HepG2 (cell line): Measurements from ENCODE around the gene PFKP. TPM values are rescaled to one million over a fixed set of nuclear protein-coding genes. Genes with fewer than 3 reads are reported as not detected.

Experiments used
- ATAC-seq: fragments of 200-7000 bp; cut with Tn5 transposase; 3 replicates; pipeline ENCODE4 v1.9.1; 2020; ENCODE audit warnings: mild to moderate bottlenecking, moderate library complexity
- BruUV-seq: library from RNA; stranded (reverse); fragments of 400-500 nt; replicated peaks from 2 replicates; lab custom pipeline; 2021; lab: Mats Ljungman, UMichigan
- CTCF ChIA-PET: fragments of 300-600 bp; formaldehyde crosslinking; extraction: SDS; loops from one replicate; lab custom pipeline; 2021; ENCODE audit warnings: low total read pairs, inconsistent platforms, low intra/inter-chr PET ratio; lab: Yijun Ruan, JAX
- POLR2A ChIA-PET: fragments of 350-600 bp; sonication (Branson Sonifier 250); formaldehyde crosslinking; loops from one replicate; lab custom pipeline; 2020; ENCODE audit warnings: antibody characterized with exemption, inconsistent platforms; lab: Yijun Ruan, JAX
- DNase-seq: peaks from one replicate; pipeline ENCODE4 v3.0.0-alpha.2; 2015; ENCODE audit warnings: low spot score
- FAIRE-seq: peaks from 3 replicates; lab custom pipeline; 2011; peaks lifted over from hg19 to GRCh38; lab: Jason Lieb, UNC
- H2AFZ ChIP-seq: one replicate; pipeline ENCODE4 v1.6.1; 2011; ENCODE audit warnings: low read length, inconsistent platforms
- H3K27ac ChIP-seq: fragments of 300-600 bp; 3 replicates; pipeline ENCODE4 v1.8.0; 2011; ENCODE audit warnings: mixed run types, mild to moderate bottlenecking, mixed read lengths, low read length, inconsistent platforms; ENCODE audit not compliant: insufficient read depth; ENCODE audit errors: extremely low read length
- H3K27me3 ChIP-seq, 2 experiments: fragments of 200-600 bp in 1 of 2; 2 replicates in 1 of 2; 3 replicates in 1 of 2; pipeline versions ENCODE4 v1.6.0 to v1.8.0; 2011; ENCODE audit warnings: low read length in 2 of 2, mild to moderate bottlenecking in 2 of 2, moderate library complexity in 2 of 2, inconsistent platforms in 1 of 2; ENCODE audit not compliant: insufficient read depth in 2 of 2, control insufficient read depth in 1 of 2
- H3K36me3 ChIP-seq, 2 experiments: fragments of 200-600 bp in 1 of 2; replicated peaks in 1 of 2; 2 replicates in 1 of 2; 3 replicates in 1 of 2; pipeline versions ENCODE4 v1.5.1 to v1.8.0; 2011; ENCODE audit warnings: low read length in 2 of 2, inconsistent platforms in 1 of 2; ENCODE audit not compliant: insufficient read depth in 2 of 2, control insufficient read depth in 1 of 2
- H3K4me1 ChIP-seq: 2 replicates; pipeline ENCODE4 v1.5.1; 2012; ENCODE audit warnings: low read length, inconsistent platforms; ENCODE audit not compliant: insufficient read depth
- H3K4me2 ChIP-seq: 2 replicates; pipeline ENCODE4 v1.6.0; 2011; ENCODE audit warnings: low read depth, low read length, inconsistent platforms
- H3K4me3 ChIP-seq, 3 experiments: fragments of 200-600 bp in 1 of 3; sonication (generic), shearing (Covaris generic) in 1 of 3; replicated peaks in 1 of 3; 2 replicates each; pipeline ENCODE4 v1.5.1; 2011 to 2016; ENCODE audit warnings: low read length in 3 of 3, inconsistent platforms in 2 of 3, low read depth in 2 of 3, mild to moderate bottlenecking in 2 of 3, control low read depth in 1 of 3, mixed read lengths in 1 of 3; ENCODE audit not compliant: insufficient read depth in 1 of 3
- H3K79me2 ChIP-seq: one replicate; pipeline ENCODE4 v1.6.1; 2011; ENCODE audit warnings: low read length, inconsistent platforms; ENCODE audit not compliant: insufficient read depth
- H3K9ac ChIP-seq: 2 replicates; pipeline ENCODE4 v1.6.0; 2011; ENCODE audit warnings: mild to moderate bottlenecking, low read depth, low read length, inconsistent platforms; ENCODE audit not compliant: insufficient read depth
- H3K9me3 ChIP-seq: 2 replicates; pipeline ENCODE4 v1.5.1; 2012; ENCODE audit warnings: mild to moderate bottlenecking, low read length
- H4K20me1 ChIP-seq: 2 replicates; pipeline ENCODE4 v1.6.0; 2011; ENCODE audit warnings: inconsistent platforms, mild to moderate bottlenecking, low read length, moderate library complexity; ENCODE audit not compliant: insufficient read depth
- CEBPB ChIP-seq: IDR thresholded peaks from 2 replicates; pipeline ENCODE4 v1.6.1; 2011; ENCODE audit warnings: low read depth, low read length, improper control_type of control experiment, borderline replicate concordance
- CEBPG ChIP-seq: IDR thresholded peaks from 2 replicates; pipeline ENCODE4 v1.6.1; 2016
- FOSL2 ChIP-seq: sonication (generic); formaldehyde crosslinking; IDR thresholded peaks from 2 replicates; pipeline ENCODE4 v1.4.0; 2020; ENCODE audit warnings: missing genetic modification reagents
- LCORL ChIP-seq, 2 experiments: fragments of 450-650 bp in 1 of 2; sonication (generic) in 1 of 2; formaldehyde crosslinking in 1 of 2; IDR thresholded peaks; 2 replicates each; pipeline versions ENCODE4 v1.5.0 to v1.6.1; 2017 to 2020; ENCODE audit warnings: antibody characterized with exemption in 1 of 2, missing genetic modification reagents in 1 of 2
- ZNF367 ChIP-seq: sonication (generic); formaldehyde crosslinking; IDR thresholded peaks from 2 replicates; pipeline ENCODE4 v1.4.0; 2020; ENCODE audit warnings: missing genetic modification reagents, borderline replicate concordance
- ZNF460 ChIP-seq: sonication (generic); formaldehyde crosslinking; IDR thresholded peaks from 2 replicates; pipeline ENCODE4 v1.5.1; 2020; ENCODE audit warnings: missing genetic modification reagents, mild to moderate bottlenecking, borderline replicate concordance
- ZNF646 ChIP-seq: sonication (generic); formaldehyde crosslinking; IDR thresholded peaks from 2 replicates; pipeline ENCODE4 v1.9.0; 2021; ENCODE audit warnings: mild to moderate bottlenecking, missing genetic modification reagents
- ZNF678 ChIP-seq: sonication (generic); formaldehyde crosslinking; IDR thresholded peaks from 2 replicates; pipeline ENCODE4 v1.4.0; 2020; ENCODE audit warnings: mild to moderate bottlenecking, missing genetic modification reagents
- ZNF773 ChIP-seq: sonication (generic); formaldehyde crosslinking; IDR thresholded peaks from 2 replicates; pipeline ENCODE4 v1.4.0; 2020; ENCODE audit warnings: missing genetic modification reagents, borderline replicate concordance
- WGBS: methylation state at CpG from one replicate; pipeline ENCODE4 v1.1.6; 2017; ENCODE audit warnings: low lambda C conversion rate; 5-methylcytosine and 5-hydroxymethylcytosine counted together
- in situ Hi-C: cut with HindIII; loops from 2 replicates; pipeline ENCODE4 v1.10.0; 2017; ENCODE audit warnings: low pct_unique_long_range_greater_than_20kb; ENCODE audit not compliant: extremely low pct_ligation_motif_present
- intact Hi-C: fragments of 100-400 bp; cut with micrococcal nuclease; formaldehyde crosslinking; loops from one replicate; pipeline ENCODE4 v1.10.0; 2022; ENCODE audit not compliant: unreplicated experiment
- polyA plus RNA-seq, 8 experiments: library from polyadenylated mRNA; depleted of rRNA in 3 of 8; stranded (reverse) in 7 of 8; unstranded in 1 of 8; fragments of >200 nt; fragmentation: Illumina TruSeq in 4 of 8; extraction: Trizol in 4 of 8; gene quantifications; 2 replicates each; pipeline versions ENCODE4 v1.2.1 to v1.2.3, GENCODE V29; 2011 to 2016; ENCODE audit warnings: low read depth in 4 of 8, missing spikeins in 1 of 8, mixed read lengths in 1 of 8; ENCODE audit not compliant: insufficient read depth in 1 of 8
- total RNA-seq, 5 experiments: library from RNA; depleted of rRNA; stranded (reverse); fragments of >200 nt; fragmentation: Illumina TruSeq; extraction: Trizol; gene quantifications; 2 replicates each; pipeline ENCODE4 v1.2.3, GENCODE V29; 2016; ENCODE audit warnings: low read depth in 1 of 5
- TF ChIP-seq, protein P1 (sequence below): IDR thresholded peaks from 2 replicates; pipeline ENCODE4 v1.6.1; 2012; ENCODE audit warnings: low read depth, low read length, improper control_type of control experiment

Gene PFKP
- total and polyA plus RNA-seq, 2 of the 13 experiments (the other 11 are each of a cell fraction or from before 2014, with no cell fraction given), result 0.80 to 2.4 TPM

DNA sequence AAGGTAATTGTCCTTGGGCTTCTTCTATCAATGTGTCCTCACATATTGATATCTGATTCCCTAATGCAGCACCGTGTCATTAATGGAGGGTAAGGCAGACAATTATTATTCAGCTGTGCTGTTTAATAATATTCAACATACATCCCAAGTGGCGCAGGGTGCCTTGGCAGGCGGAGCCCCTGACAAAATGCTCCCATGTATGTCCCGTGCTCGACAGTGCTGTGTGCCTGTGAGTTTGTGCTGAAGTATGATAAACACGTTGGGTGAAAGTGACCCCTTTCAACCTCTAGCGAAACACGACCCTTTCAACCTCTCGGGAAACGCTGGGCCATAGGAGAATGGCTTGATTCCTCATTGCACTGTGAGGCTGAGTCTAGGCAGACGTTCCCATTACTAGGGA is 31.3 kb downstream of the PFKP start (continued):
- TF ChIP-seq LCORL (IDR thresholded peaks at IDR 0.05) (no peak), LCORL (CRISPR knock-in tag; IDR thresholded peaks at IDR 0.05) (no peak)

- H3K4me2 ChIP-seq, result no peak overlapping the region
- H2AFZ ChIP-seq, result no peak overlapping the region
- peaks cover 43% of the 10 kb centered on the region for H3K4me1 ChIP-seq
- intact Hi-C loops (no loop called here), in situ Hi-C loops (no loop called here)
- no peak overlapping the region for H3K9ac ChIP-seq
- no peak overlapping the region for H3K4me3 ChIP-seq
- no peak overlapping the region for H3K27ac ChIP-seq
- DNase-seq (peak; percentile 45), FAIRE-seq (no peak), ATAC-seq (no peak)
- no peaks in the 10 kb centered on the region; a peak in 1 of 5 replicates for H3K27me3 ChIP-seq
- no peaks in the 10 kb centered on the region for H3K79me2 ChIP-seq
- no peaks in the 10 kb centered on the region for H3K9me3 ChIP-seq
- no peaks in the 10 kb centered on the region for H4K20me1 ChIP-seq
- ChIA-PET CTCF (no interaction called here), POLR2A (no interaction called here)
- BruUV-seq, result no TSS peak
- TF ChIP-seq ZNF646 (CRISPR knock-in tag) (peak; percentile 58; the same call in 1 of the 2 replicates), CEBPB (peak; percentile 91), ZNF773 (no peak), FOSL2 (CRISPR knock-in tag) (peak; percentile 17; the same call in 1 of the 2 replicates), ZNF460 (CRISPR knock-in tag) (no peak), ZNF678 (CRISPR knock-in tag) (no peak), CEBPG (CRISPR knock-in tag) (peak; percentile 59), ZNF367 (no peak)
- TF ChIP-seq, protein P1, sequence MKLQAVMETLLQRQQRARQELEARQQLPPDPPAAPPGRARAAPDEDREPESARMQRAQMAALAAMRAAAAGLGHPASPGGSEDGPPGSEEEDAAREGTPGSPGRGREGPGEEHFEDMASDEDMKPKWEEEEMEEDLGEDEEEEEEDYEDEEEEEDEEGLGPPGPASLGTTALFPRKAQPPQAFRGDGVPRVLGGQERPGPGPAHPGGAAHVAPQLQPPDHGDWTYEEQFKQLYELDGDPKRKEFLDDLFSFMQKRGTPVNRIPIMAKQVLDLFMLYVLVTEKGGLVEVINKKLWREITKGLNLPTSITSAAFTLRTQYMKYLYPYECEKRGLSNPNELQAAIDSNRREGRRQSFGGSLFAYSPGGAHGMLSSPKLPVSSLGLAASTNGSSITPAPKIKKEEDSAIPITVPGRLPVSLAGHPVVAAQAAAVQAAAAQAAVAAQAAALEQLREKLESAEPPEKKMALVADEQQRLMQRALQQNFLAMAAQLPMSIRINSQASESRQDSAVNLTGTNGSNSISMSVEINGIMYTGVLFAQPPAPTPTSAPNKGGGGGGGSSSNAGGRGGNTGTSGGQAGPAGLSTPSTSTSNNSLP, result 0 out of 2 replicates have a peak, but pooled peaks have one; percentile 20
- WGBS, result 54% methylated on average over 21 of the region's 22 CpGs
- no peaks in the 10 kb centered on the region for H3K36me3 ChIP-seq
Observed at GRCh38 chr10:3099291-3100092, 32.1 kb downstream of the PFKP start.
